Nephron (organoid): ENCODE measurements around the gene OR13C9.
"Not testable (repeated sequence)": the region's sequence is repeated elsewhere in the genome, so short reads cannot be mapped to it uniquely, and the experiment has no call there.

Source experiments
- H3K27ac Mint-ChIP-seq, 3 experiments: 2 replicates each; pipeline ENCODE4 v1.8.0; 2020; ENCODE audit warnings: mixed read lengths in 3 of 3, mild to moderate bottlenecking in 2 of 3, moderate library complexity in 1 of 3
- H3K27me3 Mint-ChIP-seq: 2 replicates; pipeline ENCODE4 v1.8.0; 2021; ENCODE audit warnings: low read depth, mild to moderate bottlenecking, moderate library complexity, mixed read lengths
- H3K36me3 Mint-ChIP-seq: 2 replicates; pipeline ENCODE4 v1.8.0; 2020; ENCODE audit warnings: low read depth, mixed read lengths
- H3K4me1 Mint-ChIP-seq: 2 replicates; pipeline ENCODE4 v1.8.0; 2020; ENCODE audit warnings: mixed read lengths
- H3K4me3 Mint-ChIP-seq, 3 experiments: 2 replicates each; pipeline ENCODE4 v1.8.0; 2020; ENCODE audit warnings: mild to moderate bottlenecking in 3 of 3, mixed read lengths in 3 of 3, moderate library complexity in 2 of 3
- H3K9me3 Mint-ChIP-seq: 2 replicates; pipeline ENCODE4 v1.8.0; 2020; ENCODE audit warnings: mixed read lengths
- TF ChIP-seq, protein P1 (sequence below), 3 experiments: fragments of 200-600 bp; sonication (generic); IDR thresholded peaks; one replicate each; pipeline ENCODE4 v1.5.0; 2021; ENCODE audit warnings: antibody characterized with exemption in 3 of 3; ENCODE audit not compliant: unreplicated experiment in 3 of 3

The OR13C9 gene

GRCh38 chr9:104611213-104611612, 6.8 kb downstream of the OR13C9 start:
- Mint-ChIP-seq H3K27ac (no peak overlapping the region), H3K9me3 (no peaks in the 10 kb centered on the region), H3K27me3 (peaks cover 4% of the 10 kb centered on the region), H3K36me3 (no peaks in the 10 kb centered on the region), H3K4me1 (no peaks in the 10 kb centered on the region), H3K4me3 (no peak overlapping the region)
- TF ChIP-seq, protein P1, sequence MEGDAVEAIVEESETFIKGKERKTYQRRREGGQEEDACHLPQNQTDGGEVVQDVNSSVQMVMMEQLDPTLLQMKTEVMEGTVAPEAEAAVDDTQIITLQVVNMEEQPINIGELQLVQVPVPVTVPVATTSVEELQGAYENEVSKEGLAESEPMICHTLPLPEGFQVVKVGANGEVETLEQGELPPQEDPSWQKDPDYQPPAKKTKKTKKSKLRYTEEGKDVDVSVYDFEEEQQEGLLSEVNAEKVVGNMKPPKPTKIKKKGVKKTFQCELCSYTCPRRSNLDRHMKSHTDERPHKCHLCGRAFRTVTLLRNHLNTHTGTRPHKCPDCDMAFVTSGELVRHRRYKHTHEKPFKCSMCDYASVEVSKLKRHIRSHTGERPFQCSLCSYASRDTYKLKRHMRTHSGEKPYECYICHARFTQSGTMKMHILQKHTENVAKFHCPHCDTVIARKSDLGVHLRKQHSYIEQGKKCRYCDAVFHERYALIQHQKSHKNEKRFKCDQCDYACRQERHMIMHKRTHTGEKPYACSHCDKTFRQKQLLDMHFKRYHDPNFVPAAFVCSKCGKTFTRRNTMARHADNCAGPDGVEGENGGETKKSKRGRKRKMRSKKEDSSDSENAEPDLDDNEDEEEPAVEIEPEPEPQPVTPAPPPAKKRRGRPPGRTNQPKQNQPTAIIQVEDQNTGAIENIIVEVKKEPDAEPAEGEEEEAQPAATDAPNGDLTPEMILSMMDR (IDR thresholded peaks at IDR 0.05; ENCODE audit: unreplicated experiment in 3 of 3): no peak

- Mint-ChIP-seq H3K27me3 (peaks cover 4% of the 10 kb centered on the region), H3K4me1 (no peaks in the 10 kb centered on the region), H3K36me3 (no peaks in the 10 kb centered on the region), H3K9me3 (no peaks in the 10 kb centered on the region), H3K27ac (no peak overlapping the region), H3K4me3 (no peak overlapping the region)
- TF ChIP-seq, protein P1 (IDR thresholded peaks at IDR 0.05; ENCODE audit: unreplicated experiment in 3 of 3): peak in 2 of 3 experiments; percentile 17 to 26
Observed at GRCh38 chr9:104608336-104608735, 9.7 kb downstream of the OR13C9 start.

- H3K36me3 Mint-ChIP-seq: no peaks in the 10 kb centered on the region
- TF ChIP-seq, protein P1 (IDR thresholded peaks at IDR 0.05; ENCODE audit: unreplicated experiment in 3 of 3): no peak
- H3K4me3 Mint-ChIP-seq: no peak overlapping the region
- peaks cover 4% of the 10 kb centered on the region for H3K27me3 Mint-ChIP-seq
- no peaks in the 10 kb centered on the region for H3K4me1 Mint-ChIP-seq
- H3K27ac Mint-ChIP-seq: no peak overlapping the region
- no peaks in the 10 kb centered on the region for H3K9me3 Mint-ChIP-seq
Observed at GRCh38 chr9:104606152-104606551, 11.9 kb downstream of the OR13C9 start.

GRCh38 chr9:104605527-104605926, 12.5 kb downstream of the OR13C9 start, which contains the start of gene OR13C2:
Gene OR13C2, minus strand, starts transcription at chr9:104605627. Its CDS starts 0 bp downstream, at chr9:104605627.
- H3K27me3 Mint-ChIP-seq, H3K4me3 Mint-ChIP-seq, H3K36me3 Mint-ChIP-seq, H3K9me3 Mint-ChIP-seq, H3K4me1 Mint-ChIP-seq, H3K27ac Mint-ChIP-seq: not testable (repeated sequence)

- Mint-ChIP-seq H3K27ac (no peak overlapping the region), H3K9me3 (no peaks in the 10 kb centered on the region), H3K27me3 (peaks cover 4% of the 10 kb centered on the region), H3K4me3 (no peak overlapping the region), H3K4me1 (no peaks in the 10 kb centered on the region), H3K36me3 (no peaks in the 10 kb centered on the region)
- TF ChIP-seq, protein P1 (IDR thresholded peaks at IDR 0.05; ENCODE audit: unreplicated experiment in 3 of 3): no peak
Observed at GRCh38 chr9:104604801-104605200, 13.2 kb downstream of the OR13C9 start.

- not testable (repeated sequence) for H3K27me3 Mint-ChIP-seq, H3K4me1 Mint-ChIP-seq, H3K27ac Mint-ChIP-seq, H3K9me3 Mint-ChIP-seq, H3K36me3 Mint-ChIP-seq, H3K4me3 Mint-ChIP-seq
Observed at GRCh38 chr9:104599313-104599712, 18.7 kb downstream of the OR13C9 start, which contains the start of gene OR13C5. Gene OR13C5, minus strand, starts transcription at chr9:104599413. Its CDS starts 0 bp downstream, at chr9:104599413.

DNA sequence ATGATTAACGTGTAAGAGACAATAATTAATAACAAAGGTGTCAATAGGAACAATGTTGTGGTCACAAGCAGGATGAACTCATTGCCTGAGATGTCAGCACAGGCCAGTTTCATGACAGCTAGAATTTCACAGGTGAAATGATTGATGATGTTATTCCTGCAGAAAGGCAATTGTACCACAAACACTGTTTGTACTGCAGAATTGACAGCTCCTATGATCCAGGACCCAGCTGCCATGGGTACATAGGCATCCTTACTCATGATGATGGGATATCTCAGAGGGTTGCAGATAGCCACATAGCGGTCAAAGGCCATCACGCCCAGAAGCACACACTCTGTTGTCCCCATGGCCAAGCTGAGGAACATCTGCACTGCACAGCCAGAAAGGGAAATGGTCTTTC, 19.3 kb downstream of the OR13C9 start:
- not testable (repeated sequence) for H3K4me3 Mint-ChIP-seq, H3K9me3 Mint-ChIP-seq, H3K27ac Mint-ChIP-seq, H3K27me3 Mint-ChIP-seq, H3K4me1 Mint-ChIP-seq, H3K36me3 Mint-ChIP-seq
